ENCODE measurements around the gene TMEM204. TPM values are rescaled to one million over a fixed set of nuclear protein-coding genes. Genes with fewer than 3 reads are reported as not detected.

TMEM204 gene
- total RNA-seq, 4 donors from 2014 or later = 9.4 to 22.5 (median 13.3) TPM

GRCh38 chr16:1526608-1527555, 6.6 kb upstream of the TMEM204 start:
- in situ Hi-C loops (cut with MboI; ENCODE audit: low pct_ligation_motif_present in 1 of 4, low pct_unique_long_range_greater_than_20kb in 1 of 4, low sequenced_read_pairs in 3 of 4) (no loop called here), intact Hi-C loops (cut with DNase I; ENCODE audit: low total_unique reads) (no loop called here)
- Histone ChIP-seq H3K36me3 (no peaks in the 10 kb centered on the region), H3K9me3 (no peaks in the 10 kb centered on the region), H3K4me1 (peaks cover 5 to 12% (median 8%) of the 10 kb centered on the region in 4 donors), H3K27me3 (no peaks in the 10 kb centered on the region), H3K27ac (no peak overlapping the region), H3K4me3 (no peak overlapping the region)
- WGBS, 2 donors (ENCODE audit: low coverage in 1 of 2) = 81% methylated on average over 36 of the region's 38 CpGs; no CpG with 5 or more reads in 1 of the 2 donors
- TF ChIP-seq POLR2A (IDR thresholded peaks at IDR 0.05) (no peak), POLR2AphosphoS5 (IDR thresholded peaks at IDR 0.05) (no peak), EP300 (IDR thresholded peaks at IDR 0.05; ENCODE audit: low read depth) (no peak)
- TF ChIP-seq, protein P1, sequence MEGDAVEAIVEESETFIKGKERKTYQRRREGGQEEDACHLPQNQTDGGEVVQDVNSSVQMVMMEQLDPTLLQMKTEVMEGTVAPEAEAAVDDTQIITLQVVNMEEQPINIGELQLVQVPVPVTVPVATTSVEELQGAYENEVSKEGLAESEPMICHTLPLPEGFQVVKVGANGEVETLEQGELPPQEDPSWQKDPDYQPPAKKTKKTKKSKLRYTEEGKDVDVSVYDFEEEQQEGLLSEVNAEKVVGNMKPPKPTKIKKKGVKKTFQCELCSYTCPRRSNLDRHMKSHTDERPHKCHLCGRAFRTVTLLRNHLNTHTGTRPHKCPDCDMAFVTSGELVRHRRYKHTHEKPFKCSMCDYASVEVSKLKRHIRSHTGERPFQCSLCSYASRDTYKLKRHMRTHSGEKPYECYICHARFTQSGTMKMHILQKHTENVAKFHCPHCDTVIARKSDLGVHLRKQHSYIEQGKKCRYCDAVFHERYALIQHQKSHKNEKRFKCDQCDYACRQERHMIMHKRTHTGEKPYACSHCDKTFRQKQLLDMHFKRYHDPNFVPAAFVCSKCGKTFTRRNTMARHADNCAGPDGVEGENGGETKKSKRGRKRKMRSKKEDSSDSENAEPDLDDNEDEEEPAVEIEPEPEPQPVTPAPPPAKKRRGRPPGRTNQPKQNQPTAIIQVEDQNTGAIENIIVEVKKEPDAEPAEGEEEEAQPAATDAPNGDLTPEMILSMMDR (IDR thresholded peaks at IDR 0.05) = no peak
- no peak for DNase-seq

DNA sequence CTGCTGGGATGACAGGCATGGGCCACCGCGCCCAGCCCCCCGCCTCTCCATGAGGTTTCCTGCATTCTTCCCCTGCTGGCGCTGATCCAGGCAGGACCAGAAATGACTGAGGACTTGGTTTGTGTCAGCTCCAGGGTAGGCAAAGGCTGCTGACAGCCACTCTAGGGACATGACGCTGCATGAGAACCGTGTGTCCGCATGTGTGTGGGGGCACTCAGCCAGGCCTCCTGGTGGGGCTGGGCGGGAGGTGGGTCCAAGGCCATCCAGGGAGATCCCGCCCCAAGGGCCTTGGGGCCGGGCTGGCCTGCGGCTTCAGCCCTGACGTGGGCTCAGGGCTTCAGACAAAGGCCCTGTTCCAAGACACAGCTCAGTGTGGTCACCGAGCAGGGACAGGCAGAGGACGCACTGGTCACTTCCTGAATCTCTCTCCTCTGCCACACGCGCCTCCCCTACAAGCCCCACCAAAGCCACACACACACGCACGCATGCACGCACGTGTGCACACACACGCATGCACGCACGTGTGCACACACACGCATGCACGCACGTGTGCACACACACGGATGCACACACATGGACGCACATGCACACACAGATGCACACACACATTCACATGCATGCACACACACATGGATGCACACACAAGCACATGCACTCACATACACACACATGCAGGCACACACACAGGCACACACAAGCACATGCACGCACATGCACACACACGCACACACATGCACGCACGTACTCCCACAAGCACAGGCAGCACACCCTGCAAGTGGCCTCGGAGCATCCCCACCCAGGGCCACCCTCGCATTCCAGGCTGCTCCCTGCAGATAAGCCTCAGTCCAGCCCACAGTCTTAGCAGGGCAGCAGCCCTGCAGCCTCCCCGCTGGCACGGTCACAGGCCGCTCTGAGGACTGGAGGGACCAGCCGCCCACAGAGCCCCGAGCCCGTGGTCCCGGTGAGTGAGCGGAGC, 5.3 kb upstream of the TMEM204 start:
- peaks cover 9 to 25% (median 17%) of the 10 kb centered on the region in 4 donors for H3K4me1 ChIP-seq
- H3K27ac ChIP-seq = no peak overlapping the region
- WGBS, 2 donors (ENCODE audit: low coverage in 1 of 2) = 85 to 96% methylated on average over 9 to 37 of the region's 42 CpGs
- no peak overlapping the region for H3K4me3 ChIP-seq
- TF ChIP-seq, protein P1 (IDR thresholded peaks at IDR 0.05) = no peak
- TF ChIP-seq POLR2A (IDR thresholded peaks at IDR 0.05) (no peak), EP300 (IDR thresholded peaks at IDR 0.05; ENCODE audit: low read depth) (no peak), POLR2AphosphoS5 (IDR thresholded peaks at IDR 0.05) (no peak)
- no peak for DNase-seq
- in situ Hi-C loops (cut with MboI; ENCODE audit: low pct_ligation_motif_present in 1 of 4, low pct_unique_long_range_greater_than_20kb in 1 of 4, low sequenced_read_pairs in 3 of 4) (no loop called here), intact Hi-C loops (cut with DNase I; ENCODE audit: low total_unique reads) (no loop called here)
- no peaks in the 10 kb centered on the region for H3K9me3 ChIP-seq
- no peaks in the 10 kb centered on the region for H3K27me3 ChIP-seq
- H3K36me3 ChIP-seq = no peaks in the 10 kb centered on the region

GRCh38 chr16:1528921-1529537, 4.4 kb upstream of the TMEM204 start:
- Histone ChIP-seq H3K27me3 (no peaks in the 10 kb centered on the region), H3K36me3 (no peaks in the 10 kb centered on the region), H3K4me3 (no peak overlapping the region), H3K4me1 (peaks cover 9 to 26% (median 19%) of the 10 kb centered on the region in 4 donors), H3K9me3 (no peaks in the 10 kb centered on the region), H3K27ac (no peak overlapping the region)
- TF ChIP-seq EP300 (IDR thresholded peaks at IDR 0.05; ENCODE audit: low read depth) = no peak
- TF ChIP-seq, protein P1 (IDR thresholded peaks at IDR 0.05) = no peak
- TF ChIP-seq POLR2AphosphoS5 (IDR thresholded peaks at IDR 0.05) = no peak
- TF ChIP-seq POLR2A (IDR thresholded peaks at IDR 0.05) = no peak
- in situ Hi-C loops (cut with MboI; ENCODE audit: low pct_ligation_motif_present in 1 of 4, low pct_unique_long_range_greater_than_20kb in 1 of 4, low sequenced_read_pairs in 3 of 4) = no loop called here
- WGBS, 2 donors (ENCODE audit: low coverage in 1 of 2) = 92% methylated on average over 23 of the region's 29 CpGs; no CpG with 5 or more reads in 1 of the 2 donors
- no peak for DNase-seq
- intact Hi-C loops (cut with DNase I; ENCODE audit: low total_unique reads) = no loop called here

All from transverse colon (tissue), 4 donors.